ENCODE measurements around the gene PPP1R14B. TPM values are rescaled to one million over a fixed set of nuclear protein-coding genes. Genes with fewer than 3 reads are reported as not detected.

The PPP1R14B gene
- total RNA-seq, 2 donors from 2014 or later, result 87.7 to 112 TPM

GRCh38 chr11:64283092-64283491 lies 36.3 kb upstream of the PPP1R14B start:
- Histone ChIP-seq H3K9me3 (no peaks in the 10 kb centered on the region), H3K27ac (no peak overlapping the region), H3K4me1 (peaks cover 24% of the 10 kb centered on the region), H3K27me3 (no peaks in the 10 kb centered on the region), H3K4me3 (no peak overlapping the region), H3K36me3 (replicated peaks in 1 of 2; ENCODE audit: insufficient read depth in 1 of 2, low read depth in 2 of 2) (peaks cover 0 to 3% of the 10 kb centered on the region in 2 donors)
- ATAC-seq, result no peak
- no peak for DNase-seq
- TF ChIP-seq POLR2A (IDR thresholded peaks at IDR 0.05), result no peak
- TF ChIP-seq, protein P1, sequence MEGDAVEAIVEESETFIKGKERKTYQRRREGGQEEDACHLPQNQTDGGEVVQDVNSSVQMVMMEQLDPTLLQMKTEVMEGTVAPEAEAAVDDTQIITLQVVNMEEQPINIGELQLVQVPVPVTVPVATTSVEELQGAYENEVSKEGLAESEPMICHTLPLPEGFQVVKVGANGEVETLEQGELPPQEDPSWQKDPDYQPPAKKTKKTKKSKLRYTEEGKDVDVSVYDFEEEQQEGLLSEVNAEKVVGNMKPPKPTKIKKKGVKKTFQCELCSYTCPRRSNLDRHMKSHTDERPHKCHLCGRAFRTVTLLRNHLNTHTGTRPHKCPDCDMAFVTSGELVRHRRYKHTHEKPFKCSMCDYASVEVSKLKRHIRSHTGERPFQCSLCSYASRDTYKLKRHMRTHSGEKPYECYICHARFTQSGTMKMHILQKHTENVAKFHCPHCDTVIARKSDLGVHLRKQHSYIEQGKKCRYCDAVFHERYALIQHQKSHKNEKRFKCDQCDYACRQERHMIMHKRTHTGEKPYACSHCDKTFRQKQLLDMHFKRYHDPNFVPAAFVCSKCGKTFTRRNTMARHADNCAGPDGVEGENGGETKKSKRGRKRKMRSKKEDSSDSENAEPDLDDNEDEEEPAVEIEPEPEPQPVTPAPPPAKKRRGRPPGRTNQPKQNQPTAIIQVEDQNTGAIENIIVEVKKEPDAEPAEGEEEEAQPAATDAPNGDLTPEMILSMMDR (IDR thresholded peaks at IDR 0.05), result no peak
- intact Hi-C loops (cut with DNase I), result no loop called here
- WGBS, 2 donors, result 93 to 97% methylated on average over 3 of the region's 3 CpGs

DNA sequence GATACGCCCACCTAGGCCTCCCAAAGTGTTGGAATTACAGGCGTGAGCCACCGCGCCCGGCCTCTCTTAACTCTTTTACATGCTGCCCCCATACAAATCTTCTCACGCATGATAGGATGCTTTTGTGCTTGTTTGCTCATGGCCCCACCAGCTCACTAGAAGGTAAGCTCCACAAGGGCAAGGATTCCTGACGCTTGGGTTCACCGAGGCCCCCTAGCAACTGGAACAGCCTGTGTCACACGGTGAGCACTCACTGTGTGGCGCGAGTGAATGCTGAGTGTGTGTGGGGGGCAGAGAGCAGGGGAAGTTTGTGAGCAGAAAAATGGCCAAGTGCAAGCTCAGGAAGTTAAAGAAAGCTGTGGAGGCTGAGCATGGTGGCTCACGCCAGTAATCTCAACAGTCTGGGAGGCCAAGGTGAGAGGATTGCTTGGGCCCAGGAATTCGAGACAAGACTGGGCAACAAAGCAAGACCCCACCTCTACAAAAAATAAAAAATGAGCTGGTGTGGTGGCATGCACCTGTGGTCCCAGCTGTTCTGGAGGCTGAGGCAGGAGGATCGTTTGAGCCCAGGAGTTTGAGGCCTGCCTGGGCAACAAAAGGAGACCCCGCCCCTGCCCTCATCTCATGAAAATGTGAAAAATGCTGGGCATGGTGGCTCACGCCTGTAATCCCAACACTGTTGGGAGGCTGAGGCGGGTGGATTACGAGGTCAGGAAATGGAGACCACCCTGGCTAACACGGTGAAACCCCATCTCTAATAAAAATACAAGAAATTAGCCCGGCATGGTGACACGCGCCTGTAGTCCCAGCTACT lies 35.4 kb upstream of the PPP1R14B start:
- intact Hi-C loops (cut with DNase I), result no loop called here
- Histone ChIP-seq H3K27me3 (no peaks in the 10 kb centered on the region), H3K36me3 (replicated peaks in 1 of 2; ENCODE audit: insufficient read depth in 1 of 2, low read depth in 2 of 2) (peaks cover 0 to 3% of the 10 kb centered on the region in 2 donors), H3K4me3 (no peak overlapping the region), H3K9me3 (no peaks in the 10 kb centered on the region), H3K4me1 (peaks cover 24% of the 10 kb centered on the region), H3K27ac (no peak overlapping the region)
- ATAC-seq, result no peak
- no peak for DNase-seq
- TF ChIP-seq POLR2A (IDR thresholded peaks at IDR 0.05), result no peak
- TF ChIP-seq, protein P1 (IDR thresholded peaks at IDR 0.05), result no peak
- WGBS, 2 donors, result 92 to 94% methylated on average over 22 of the region's 22 CpGs

DNA sequence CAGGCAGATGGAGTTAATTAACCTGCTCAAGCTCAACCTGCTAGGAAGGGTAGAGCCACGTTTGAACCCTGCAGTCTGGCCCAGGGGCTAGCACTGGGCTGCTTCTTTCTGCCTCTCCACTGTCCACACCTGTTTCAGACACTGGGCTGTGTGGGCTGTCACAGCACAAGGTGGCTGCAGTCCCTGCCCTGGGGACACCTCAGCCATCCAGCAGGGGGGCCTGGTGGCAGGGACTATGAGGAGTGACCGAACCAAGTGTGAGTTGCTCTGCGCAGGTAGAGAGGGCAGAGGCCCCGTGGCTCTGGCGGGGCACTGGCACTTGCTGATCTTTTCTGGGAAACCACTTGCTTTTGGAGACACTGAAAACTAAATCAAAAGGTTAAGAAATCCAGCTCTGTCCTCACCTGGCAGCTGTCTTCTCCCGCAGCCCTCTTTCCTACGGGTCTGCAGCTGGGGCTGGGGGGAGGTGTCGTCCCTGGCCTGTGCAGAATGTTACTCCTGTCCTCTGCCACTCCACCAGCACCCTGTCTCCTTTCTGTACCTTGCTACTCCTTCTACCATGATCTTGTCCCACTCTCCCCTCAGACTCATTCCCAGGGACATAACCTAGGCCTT lies 31.9 kb upstream of the PPP1R14B start:
- WGBS, 2 donors, result 74 to 80% methylated on average over 6 to 8 of the region's 8 CpGs
- TF ChIP-seq, protein P1 (IDR thresholded peaks at IDR 0.05), result no peak
- TF ChIP-seq POLR2A (IDR thresholded peaks at IDR 0.05), result no peak
- Histone ChIP-seq H3K4me1 (peaks cover 12% of the 10 kb centered on the region), H3K27ac (no peak overlapping the region), H3K36me3 (replicated peaks in 1 of 2; ENCODE audit: insufficient read depth in 1 of 2, low read depth in 2 of 2) (peaks cover 0 to 3% of the 10 kb centered on the region in 2 donors), H3K27me3 (no peaks in the 10 kb centered on the region), H3K9me3 (no peaks in the 10 kb centered on the region), H3K4me3 (no peak overlapping the region)
- no peak for DNase-seq
- intact Hi-C loops (cut with DNase I), result no loop called here
- ATAC-seq, result no peak

- Histone ChIP-seq H3K36me3 (replicated peaks in 1 of 2; ENCODE audit: insufficient read depth in 1 of 2, low read depth in 2 of 2) (peaks cover 0 to 3% of the 10 kb centered on the region in 2 donors), H3K27me3 (no peaks in the 10 kb centered on the region), H3K4me1 (peaks cover 22% of the 10 kb centered on the region), H3K27ac (no peak overlapping the region), H3K4me3 (no peak overlapping the region), H3K9me3 (no peaks in the 10 kb centered on the region)
- ATAC-seq (no peak), DNase-seq (no peak)
- intact Hi-C loops (cut with DNase I), result no loop called here
- 83 to 89% methylated on average over 8 to 17 of the region's 17 CpGs for WGBS, 2 donors
- TF ChIP-seq, protein P1 (IDR thresholded peaks at IDR 0.05), result no peak
- no peak for TF ChIP-seq POLR2A (IDR thresholded peaks at IDR 0.05)
Observed at GRCh38 chr11:64276653-64277431, 30.1 kb upstream of the PPP1R14B start.
